Skeletal muscle satellite cell (primary cell): ENCODE measurements around the gene LIF.
A peak's percentile ranks its signal among the peaks of the same experiment; 100 is the strongest.

Experiments
- H3K27me3 ChIP-seq: 2 replicates; pipeline ENCODE4 v1.7.0; 2013; ENCODE audit warnings: low read length; ENCODE audit not compliant: control insufficient read depth, insufficient read depth
- H3K36me3 ChIP-seq: 2 replicates; pipeline ENCODE4 v1.7.0; 2013; ENCODE audit warnings: mild to moderate bottlenecking, control low read depth, low read length; ENCODE audit not compliant: insufficient read depth
- H3K4me1 ChIP-seq: 2 replicates; pipeline ENCODE4 v1.7.0; 2013; ENCODE audit warnings: low read length; ENCODE audit not compliant: control insufficient read depth, insufficient read depth
- H3K4me2 ChIP-seq: 2 replicates; pipeline ENCODE4 v1.7.0; 2013; ENCODE audit warnings: mild to moderate bottlenecking, low read length
- H3K4me3 ChIP-seq: 2 replicates; pipeline ENCODE4 v1.7.0; 2013; ENCODE audit warnings: low read length
- H3K9ac ChIP-seq: 2 replicates; pipeline ENCODE4 v1.7.0; 2013; ENCODE audit warnings: mild to moderate bottlenecking, low read depth, low read length, moderate library complexity
- H3K9me3 ChIP-seq: replicated peaks from 2 replicates; pipeline ENCODE4 v1.7.0; 2013; ENCODE audit warnings: mild to moderate bottlenecking, control low read depth, low read length

The LIF gene

DNA sequence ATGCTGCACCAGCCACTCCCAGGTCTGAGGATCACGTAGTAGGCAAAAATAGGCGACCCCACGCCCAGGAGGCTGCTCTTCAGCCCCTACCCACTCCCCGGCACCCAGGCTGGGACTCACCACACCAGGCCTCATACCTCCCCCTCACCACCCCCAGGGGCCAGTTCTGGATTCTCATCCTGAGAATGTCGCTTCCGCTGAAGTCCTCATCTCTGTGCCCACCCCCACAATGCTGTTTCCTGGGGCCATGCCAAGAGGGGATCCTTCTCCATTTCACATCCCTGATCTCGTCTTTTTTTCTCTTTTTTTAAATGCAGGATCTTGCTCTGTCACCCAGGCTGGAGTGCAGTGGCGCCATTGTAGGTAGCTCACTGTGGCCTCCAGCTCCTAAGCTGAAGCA lies 21.8 kb upstream of the LIF start:
- Histone ChIP-seq H3K9me3 (no peaks in the 10 kb centered on the region), H3K36me3 (no peaks in the 10 kb centered on the region), H3K27me3 (no peaks in the 10 kb centered on the region), H3K4me1 (peaks cover 2% of the 10 kb centered on the region), H3K9ac (no peak overlapping the region), H3K4me2 (no peak overlapping the region), H3K4me3 (no peak overlapping the region)

DNA sequence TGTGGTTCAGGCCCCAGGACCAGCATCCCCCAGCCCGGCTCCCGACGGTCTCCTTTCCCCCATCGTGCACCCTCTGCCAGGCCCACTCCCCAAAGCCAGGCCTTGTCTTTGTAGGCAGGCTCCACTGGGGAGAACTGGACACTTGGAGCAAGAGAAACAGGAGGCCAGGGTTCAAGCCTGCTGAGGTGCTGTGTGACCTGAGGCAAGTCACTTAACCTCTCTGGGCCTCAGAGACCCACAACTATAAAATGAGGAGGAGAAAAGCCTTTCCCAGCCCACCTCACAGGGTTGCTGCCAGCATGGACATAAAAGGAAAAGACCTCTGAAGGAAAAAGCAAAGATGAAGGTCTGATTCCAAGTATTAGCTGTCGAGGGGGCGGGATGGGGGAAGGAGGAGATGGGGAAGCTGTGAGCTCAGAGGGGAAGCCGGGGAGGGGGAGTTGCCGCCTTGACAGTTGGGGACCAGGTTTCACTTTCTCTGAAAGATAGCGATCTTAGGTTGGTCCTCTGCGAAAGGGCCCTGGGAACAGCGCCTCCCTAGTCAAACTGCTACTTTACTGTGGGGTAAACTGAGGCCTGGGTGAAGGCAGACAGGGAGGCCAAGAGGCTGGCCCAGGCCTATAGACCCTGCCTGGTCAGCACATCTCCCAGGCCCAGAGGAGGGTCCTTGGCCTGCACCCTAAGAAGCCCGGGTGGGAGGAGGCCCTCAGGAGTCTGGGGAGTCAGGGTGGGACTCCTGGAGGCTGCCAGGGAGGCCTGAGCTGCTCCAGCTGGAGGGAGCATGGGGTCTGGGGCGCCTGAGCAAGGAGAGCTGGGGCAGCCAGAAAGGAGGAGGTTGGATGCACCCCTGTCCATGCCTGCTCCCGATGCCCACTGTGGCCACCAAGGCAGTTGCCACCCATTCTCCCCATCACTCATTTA lies 21.1 kb upstream of the LIF start:
- Histone ChIP-seq H3K36me3 (no peaks in the 10 kb centered on the region), H3K4me3 (no peak overlapping the region), H3K4me2 (no peak overlapping the region), H3K4me1 (peaks cover 6% of the 10 kb centered on the region), H3K27me3 (no peaks in the 10 kb centered on the region), H3K9me3 (no peaks in the 10 kb centered on the region), H3K9ac (no peak overlapping the region)

GRCh38 chr22:30266445-30267381 lies 20.2 kb upstream of the LIF start, which contains the start of gene OSM:
Gene OSM (minus strand): TSS chr22:30266851. CDS start chr22:30266799, 52 bp downstream.
- Histone ChIP-seq H3K4me2 (no peak within 1 kb of the TSS), H3K36me3 (no peaks in the 10 kb centered on the region), H3K9ac (no peak within 1 kb of the TSS), H3K27me3 (no peaks in the 10 kb centered on the region), H3K9me3 (no peaks in the 10 kb centered on the region), H3K4me1 (peaks cover 6% of the 10 kb centered on the region), H3K4me3 (no peak within 1 kb of the TSS)

DNA sequence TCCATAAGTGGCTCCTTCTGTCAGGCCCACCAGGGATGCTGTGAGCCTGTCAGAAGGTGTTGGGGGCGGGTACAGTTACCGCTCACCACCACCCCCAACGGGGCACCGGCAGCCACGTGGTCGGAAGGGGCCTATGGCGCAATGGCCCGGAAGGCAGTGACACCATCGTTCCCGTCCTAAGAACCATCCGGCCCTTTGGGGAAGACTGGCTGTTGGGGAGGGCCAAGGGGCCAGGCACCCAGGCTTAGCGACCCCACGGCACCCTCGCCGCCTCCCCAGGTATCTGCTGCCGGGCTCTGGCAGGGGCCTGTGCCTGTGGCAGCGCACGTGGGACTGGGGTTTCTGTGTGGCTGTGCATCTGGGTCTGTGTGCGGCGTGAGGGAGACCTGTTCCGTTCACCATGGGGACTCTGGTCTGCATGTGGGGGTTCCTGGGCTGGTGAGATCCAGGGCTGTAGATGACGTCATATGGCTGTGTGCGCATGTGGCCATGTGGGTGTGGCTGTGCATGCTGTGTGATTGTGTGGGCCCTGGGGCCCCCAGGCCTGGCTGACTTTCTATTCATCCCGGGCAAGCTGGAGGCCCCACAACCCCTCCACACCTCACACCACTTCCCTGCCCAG lies 19.4 kb upstream of the LIF start:
- Histone ChIP-seq H3K9ac (no peak overlapping the region), H3K27me3 (no peaks in the 10 kb centered on the region), H3K36me3 (no peaks in the 10 kb centered on the region), H3K9me3 (no peaks in the 10 kb centered on the region), H3K4me3 (no peak overlapping the region), H3K4me1 (peaks cover 6% of the 10 kb centered on the region), H3K4me2 (no peak overlapping the region)

- Histone ChIP-seq H3K4me1 (peaks cover 6% of the 10 kb centered on the region), H3K4me3 (no peak overlapping the region), H3K9ac (no peak overlapping the region)
These were observed 18.7 kb upstream of the LIF start for GRCh38 chr22:30265131-30265720.

DNA sequence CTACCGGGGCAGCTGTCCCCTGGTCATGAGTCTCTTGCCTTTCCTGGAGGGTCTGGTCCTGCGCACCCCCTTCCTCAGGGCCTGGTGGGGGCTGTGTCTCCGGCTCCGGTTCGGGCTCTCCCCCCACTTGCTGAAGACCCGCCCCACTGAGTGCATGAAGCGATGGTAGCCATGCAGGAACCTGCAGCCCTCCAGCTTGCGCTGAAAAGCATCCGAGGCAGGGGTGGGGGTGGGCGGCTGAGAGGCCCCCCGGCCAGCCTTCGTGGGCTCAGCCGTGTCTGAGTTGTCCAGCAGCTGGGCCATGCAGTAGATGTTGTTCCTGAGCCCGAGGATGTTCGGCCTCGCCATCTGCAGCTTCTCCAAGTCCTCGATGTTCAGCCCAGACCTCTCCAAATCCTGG lies 17.3 kb upstream of the LIF start:
- Histone ChIP-seq H3K9me3 (no peaks in the 10 kb centered on the region), H3K27me3 (no peaks in the 10 kb centered on the region), H3K4me1 (peaks cover 6% of the 10 kb centered on the region), H3K4me2 (no peak overlapping the region), H3K9ac (no peak overlapping the region), H3K4me3 (no peak overlapping the region), H3K36me3 (no peaks in the 10 kb centered on the region)

More at GRCh38 chr22:30265131-30265720, 18.7 kb upstream of the LIF start:
- Histone ChIP-seq H3K27me3 (no peaks in the 10 kb centered on the region), H3K36me3 (no peaks in the 10 kb centered on the region), H3K4me2 (no peak overlapping the region), H3K9me3 (no peaks in the 10 kb centered on the region)

GRCh38 chr22:30262917-30263741 lies 16.6 kb upstream of the LIF start:
- H3K4me2 ChIP-seq = peak overlapping the region; percentile 74
- peak overlapping the region; percentile 54 for H3K9ac ChIP-seq
- H3K27me3 ChIP-seq = no peaks in the 10 kb centered on the region
- H3K9me3 ChIP-seq = no peaks in the 10 kb centered on the region
- H3K4me3 ChIP-seq = peak overlapping the region; percentile 59
- peaks cover 6% of the 10 kb centered on the region for H3K4me1 ChIP-seq
- H3K36me3 ChIP-seq = no peaks in the 10 kb centered on the region

- Histone ChIP-seq H3K4me1 (peaks cover 6% of the 10 kb centered on the region), H3K27me3 (no peaks in the 10 kb centered on the region), H3K36me3 (no peaks in the 10 kb centered on the region), H3K9ac (no peak overlapping the region), H3K9me3 (no peaks in the 10 kb centered on the region), H3K4me2 (no peak overlapping the region), H3K4me3 (no peak overlapping the region)
These were observed 15.6 kb upstream of the LIF start for GRCh38 chr22:30262112-30262511.

DNA sequence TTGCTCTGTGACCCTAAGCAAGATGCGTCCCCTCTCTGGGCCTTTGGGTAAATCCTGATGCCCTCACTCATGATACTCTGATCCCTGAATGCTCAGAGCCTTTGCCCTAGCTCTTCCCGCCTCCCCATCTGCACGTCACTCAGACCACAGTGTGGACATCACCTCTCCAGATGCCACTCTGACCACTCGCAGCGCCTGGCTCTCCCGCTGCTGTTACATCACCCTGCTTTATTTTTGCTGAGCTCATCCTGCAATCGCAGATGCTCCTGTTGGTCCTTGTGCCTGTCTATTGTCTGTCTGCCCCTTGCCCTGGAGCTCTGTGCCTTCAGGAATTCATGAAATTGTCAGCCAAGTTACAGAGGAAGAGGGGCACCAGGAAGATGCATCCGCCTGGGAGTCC lies 14.6 kb upstream of the LIF start:
- Histone ChIP-seq H3K4me3 (no peak overlapping the region), H3K4me2 (no peak overlapping the region), H3K36me3 (no peaks in the 10 kb centered on the region), H3K9ac (no peak overlapping the region), H3K4me1 (peaks cover 12% of the 10 kb centered on the region), H3K9me3 (no peaks in the 10 kb centered on the region), H3K27me3 (no peaks in the 10 kb centered on the region)

DNA sequence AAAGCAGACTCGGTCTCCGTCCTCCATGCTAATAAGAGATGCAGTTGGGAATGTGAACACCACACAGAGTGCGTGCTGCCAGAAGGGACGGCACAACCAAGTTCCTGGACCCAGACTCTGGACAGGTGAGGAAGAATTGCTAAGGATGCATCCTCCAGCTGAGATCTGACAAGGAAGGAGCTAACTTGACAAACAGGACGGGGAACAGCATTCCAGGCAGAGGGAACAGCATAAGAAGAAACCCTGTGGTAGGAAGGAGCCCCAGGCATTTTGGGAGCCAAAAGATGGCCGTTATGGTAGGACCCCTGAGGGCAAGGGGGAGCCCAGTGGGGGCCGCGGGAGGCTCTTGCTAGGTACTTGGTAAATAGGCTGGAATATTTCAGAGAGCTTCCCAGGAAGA lies 14.1 kb upstream of the LIF start:
- Histone ChIP-seq H3K36me3 (no peaks in the 10 kb centered on the region), H3K4me3 (no peak overlapping the region), H3K9ac (no peak overlapping the region), H3K4me1 (peaks cover 14% of the 10 kb centered on the region), H3K27me3 (no peaks in the 10 kb centered on the region), H3K9me3 (no peaks in the 10 kb centered on the region), H3K4me2 (no peak overlapping the region)
